H9 (cell line): ENCODE results near the gene CBFA2T2. TPM values are rescaled to one million over a fixed set of nuclear protein-coding genes. Genes with fewer than 3 reads are reported as not detected.

Source experiments
- DNase-seq: peaks from one replicate; pipeline ENCODE4 v3.0.0-alpha.2; 2017
- H2AFZ ChIP-seq: one replicate; pipeline ENCODE4 v1.6.1; 2013; ENCODE audit warnings: mild to moderate bottlenecking, low read length, control low read depth, moderate library complexity
- H2AK5ac ChIP-seq: 2 replicates; pipeline ENCODE4 v1.6.1; 2013; ENCODE audit warnings: low read length, control low read depth, mixed read lengths; ENCODE audit not compliant: insufficient read length
- H2BK120ac ChIP-seq: one replicate; pipeline ENCODE4 v1.6.1; 2013; ENCODE audit warnings: low read depth, mild to moderate bottlenecking, low read length, control low read depth, inconsistent platforms; ENCODE audit not compliant: poor library complexity, severe bottlenecking
- H2BK12ac ChIP-seq: 2 replicates; pipeline ENCODE4 v1.6.1; 2013; ENCODE audit warnings: low read length, control low read depth, mixed read lengths, low read depth; ENCODE audit not compliant: insufficient read length
- H2BK15ac ChIP-seq: 2 replicates; pipeline ENCODE4 v1.6.1; 2013; ENCODE audit warnings: low read depth, low read length, control low read depth
- H2BK20ac ChIP-seq: one replicate; pipeline ENCODE4 v1.6.1; 2013; ENCODE audit warnings: low read depth, mild to moderate bottlenecking, low read length, control low read depth, inconsistent platforms; ENCODE audit not compliant: poor library complexity, severe bottlenecking
- H2BK5ac ChIP-seq: 2 replicates; pipeline ENCODE4 v1.6.1; 2013; ENCODE audit warnings: low read length, control low read depth, mixed read lengths; ENCODE audit not compliant: insufficient read length
- H3K14ac ChIP-seq: 2 replicates; pipeline ENCODE4 v1.6.1; 2013; ENCODE audit warnings: low read length, control low read depth; ENCODE audit not compliant: insufficient read depth
- H3K18ac ChIP-seq: 2 replicates; pipeline ENCODE4 v1.6.1; 2013; ENCODE audit warnings: low read depth, mild to moderate bottlenecking, mixed read lengths, low read length, control low read depth; ENCODE audit not compliant: insufficient read length
- H3K23ac ChIP-seq: 2 replicates; pipeline ENCODE4 v1.6.1; 2013; ENCODE audit warnings: low read length, control low read depth, mixed read lengths, low read depth; ENCODE audit not compliant: insufficient read length
- H3K23me2 ChIP-seq: 2 replicates; pipeline ENCODE4 v1.6.1; 2013; ENCODE audit warnings: low read depth, mild to moderate bottlenecking, mixed read lengths, low read length, control low read depth; ENCODE audit not compliant: insufficient read length, poor library complexity, severe bottlenecking
- H3K27ac ChIP-seq: 2 replicates; pipeline ENCODE4 v1.5.1; 2013; ENCODE audit warnings: low read length, control low read depth, mixed read lengths, low read depth; ENCODE audit not compliant: insufficient read length
- H3K27me3 ChIP-seq: 2 replicates; pipeline ENCODE4 v1.6.1; 2013; ENCODE audit warnings: low read length, control low read depth, inconsistent platforms; ENCODE audit not compliant: insufficient read depth
- H3K4ac ChIP-seq: 2 replicates; pipeline ENCODE4 v1.6.1; 2013; ENCODE audit warnings: low read depth, mild to moderate bottlenecking, control low read depth, inconsistent platforms, low read length, moderate library complexity
- H3K4me1 ChIP-seq: 2 replicates; pipeline ENCODE4 v1.6.1; 2013; ENCODE audit warnings: low read length, control low read depth, inconsistent platforms; ENCODE audit not compliant: insufficient read depth
- H3K4me2 ChIP-seq: 2 replicates; pipeline ENCODE4 v1.6.1; 2013; ENCODE audit warnings: low read length, control low read depth, mixed read lengths; ENCODE audit not compliant: insufficient read length, insufficient read depth
- H3K56ac ChIP-seq: 2 replicates; pipeline ENCODE4 v1.6.1; 2013; ENCODE audit warnings: low read depth, mild to moderate bottlenecking, mixed read lengths, low read length, control low read depth; ENCODE audit not compliant: insufficient read length
- H3K79me1 ChIP-seq: 2 replicates; pipeline ENCODE4 v1.6.1; 2013; ENCODE audit warnings: low read depth, mild to moderate bottlenecking, moderate library complexity, low read length, control low read depth, inconsistent platforms; ENCODE audit not compliant: insufficient read depth, poor library complexity, severe bottlenecking
- H3K79me2 ChIP-seq: 2 replicates; pipeline ENCODE4 v1.6.1; 2013; ENCODE audit warnings: low read length, control low read depth, inconsistent platforms; ENCODE audit not compliant: insufficient read depth
- H3K9ac ChIP-seq: 2 replicates; pipeline ENCODE4 v1.6.1; 2013; ENCODE audit warnings: low read length, control low read depth, mixed read lengths; ENCODE audit not compliant: insufficient read length; ENCODE audit errors: extremely low read depth
- H3K9me3 ChIP-seq: one replicate; pipeline ENCODE4 v1.6.1; 2013; ENCODE audit warnings: low read depth, low read length, inconsistent platforms; ENCODE audit not compliant: control insufficient read depth
- H3T11ph ChIP-seq: one replicate; pipeline ENCODE4 v1.6.1; 2013; ENCODE audit warnings: mild to moderate bottlenecking, low read length, control low read depth, inconsistent platforms
- H4K20me1 ChIP-seq: one replicate; pipeline ENCODE4 v1.6.1; 2013; ENCODE audit not compliant: control insufficient read depth, insufficient read length, insufficient read depth
- H4K5ac ChIP-seq: 2 replicates; pipeline ENCODE4 v1.6.1; 2013; ENCODE audit warnings: low read depth, mild to moderate bottlenecking, mixed read lengths, low read length, control low read depth; ENCODE audit not compliant: insufficient read length
- H4K8ac ChIP-seq: replicated peaks from 2 replicates; pipeline ENCODE4 v1.6.1; 2013; ENCODE audit warnings: low read length, control low read depth, mixed read lengths, low read depth; ENCODE audit not compliant: insufficient read length
- H4K91ac ChIP-seq: 2 replicates; pipeline ENCODE4 v1.6.1; 2013; ENCODE audit warnings: low read depth, mild to moderate bottlenecking, moderate library complexity, mixed read lengths, low read length, control low read depth; ENCODE audit not compliant: insufficient read length
- H3K27ac Mint-ChIP-seq, 3 experiments: 2 replicates in 2 of 3; 3 replicates in 1 of 3; pipeline ENCODE4 v1.8.0; 2020 to 2021; ENCODE audit warnings: mixed read lengths in 3 of 3, mild to moderate bottlenecking in 1 of 3, moderate library complexity in 1 of 3
- H3K27me3 Mint-ChIP-seq: 2 replicates; pipeline ENCODE4 v1.8.0; 2021; ENCODE audit warnings: low read depth, mild to moderate bottlenecking, moderate library complexity, mixed read lengths
- H3K36me3 Mint-ChIP-seq, 3 experiments: 2 replicates in 2 of 3; 3 replicates in 1 of 3; pipeline ENCODE4 v1.8.0; 2020 to 2021; ENCODE audit warnings: low read depth in 3 of 3, mixed read lengths in 3 of 3; ENCODE audit not compliant: insufficient read depth in 1 of 3
- H3K4me1 Mint-ChIP-seq, 2 experiments: 2 replicates each; pipeline ENCODE4 v1.8.0; 2020; ENCODE audit warnings: mixed read lengths in 2 of 2
- H3K4me3 Mint-ChIP-seq, 2 experiments: 2 replicates in 1 of 2; 3 replicates in 1 of 2; pipeline ENCODE4 v1.8.0; 2020 to 2021; ENCODE audit warnings: mild to moderate bottlenecking in 2 of 2, mixed read lengths in 2 of 2, moderate library complexity in 1 of 2
- H3K9me3 Mint-ChIP-seq, 2 experiments: 2 replicates in 1 of 2; 3 replicates in 1 of 2; pipeline ENCODE4 v1.8.0; 2020; ENCODE audit warnings: mild to moderate bottlenecking in 2 of 2, mixed read lengths in 2 of 2, moderate library complexity in 1 of 2
- CTCF ChIP-seq: fragments of 200-600 bp; sonication (generic); conservative IDR thresholded peaks from 3 replicates; pipeline ENCODE4 v1.8.0; 2021; ENCODE audit warnings: antibody characterized with exemption, mild to moderate bottlenecking
- WGBS: extraction: QIAGEN DNeasy Blood & Tissue Kit; methylation state at CpG from one replicate; pipeline ENCODE4 v1.1.7; 2013; ENCODE audit warnings: missing lambda C conversion rate, low lambda C conversion rate, mixed read lengths; ENCODE audit not compliant: insufficient read length; ENCODE audit errors: extremely low coverage; 5-methylcytosine and 5-hydroxymethylcytosine counted together
- total RNA-seq: library from RNA; stranded (reverse); gene quantifications from 2 replicates; pipeline ENCODE4 v1.2.1, GENCODE V29; 2021

Gene CBFA2T2
- total RNA-seq, 1 experiment from 2014 or later: 11.2 TPM

DNA sequence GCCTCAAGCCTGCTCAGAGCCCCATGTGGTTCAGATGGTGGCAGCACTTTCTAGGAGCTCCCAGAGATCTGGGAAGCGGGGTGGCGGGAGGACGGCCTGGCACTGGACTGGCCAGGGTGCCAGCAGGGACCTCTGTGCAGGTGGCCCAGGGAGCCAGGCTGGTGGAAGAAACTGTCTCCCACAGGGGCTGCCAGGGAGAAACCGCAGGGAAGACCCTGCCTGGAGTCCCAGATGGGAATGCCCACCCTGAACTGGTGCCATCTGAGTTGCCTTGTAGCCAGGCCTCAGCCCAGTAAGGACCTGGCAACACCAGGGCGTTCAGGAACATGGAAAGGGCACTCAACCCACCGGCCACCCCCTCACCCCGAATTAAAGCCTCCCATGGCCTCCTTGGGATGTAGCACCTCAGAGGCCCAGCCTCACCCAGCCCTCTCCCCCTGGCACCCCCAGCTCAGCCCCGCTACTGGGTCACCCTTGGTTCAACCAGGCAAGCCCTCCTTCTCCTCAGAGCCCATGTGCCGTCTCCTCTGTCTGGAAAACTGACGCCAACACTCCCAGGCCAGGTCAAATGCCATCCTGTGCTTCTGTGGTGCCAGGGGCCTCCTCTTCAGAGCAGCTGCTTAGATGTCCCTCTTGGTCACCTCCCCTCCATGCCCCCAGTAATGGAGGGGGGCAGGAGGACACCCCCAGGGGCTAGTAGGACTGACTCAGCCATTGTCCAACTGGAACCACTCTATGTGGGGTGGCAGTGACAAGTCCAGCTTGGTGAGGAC is 166.3 kb downstream of the CBFA2T2 start:
- WGBS: no CpG with 5 or more reads among the region's 10 CpGs
- no peak for TF ChIP-seq CTCF
- H4K20me1 ChIP-seq: no peaks in the 10 kb centered on the region
- no peak overlapping the region for H2BK120ac ChIP-seq
- H2AK5ac ChIP-seq: no peak overlapping the region
- no peak overlapping the region for H3K18ac ChIP-seq
- peak overlapping the region in 2 of 3 experiments; percentile 61 to 70; a peak in 2 of 7 replicates for H3K27ac Mint-ChIP-seq
- H3K4me1 ChIP-seq: no peaks in the 10 kb centered on the region
- H2BK20ac ChIP-seq: no peak overlapping the region
- no peak overlapping the region for H3K4ac ChIP-seq
- H3K27me3 Mint-ChIP-seq: no peaks in the 10 kb centered on the region
- no peak overlapping the region for H2BK15ac ChIP-seq
- no peak overlapping the region for H3K23ac ChIP-seq
- H3K4me1 Mint-ChIP-seq: peaks cover 23% of the 10 kb centered on the region in 2 experiments
- no peak overlapping the region for H2BK12ac ChIP-seq
- no peak overlapping the region for H3K4me3 Mint-ChIP-seq
- no peak overlapping the region for H4K8ac ChIP-seq
- no peak overlapping the region for H2AFZ ChIP-seq
- no peaks in the 10 kb centered on the region for H3K9me3 ChIP-seq
- H3K9me3 Mint-ChIP-seq: no peaks in the 10 kb centered on the region; a peak in 1 of 5 replicates
- no peak overlapping the region for H3K14ac ChIP-seq
- H2BK5ac ChIP-seq: no peak overlapping the region
- no peak overlapping the region for H3K4me2 ChIP-seq
- H3K56ac ChIP-seq: no peak overlapping the region
- H3K27me3 ChIP-seq: no peaks in the 10 kb centered on the region
- no peak overlapping the region for H3K9ac ChIP-seq
- no peaks in the 10 kb centered on the region for H3K79me1 ChIP-seq
- no peaks in the 10 kb centered on the region for H3K79me2 ChIP-seq
- DNase-seq: no peak
- H4K91ac ChIP-seq: no peak overlapping the region
- H3T11ph ChIP-seq: no peak overlapping the region
- H3K36me3 Mint-ChIP-seq: peaks cover 0 to 43% (median 4%) of the 10 kb centered on the region in 3 experiments; a peak in 5 of 7 replicates
- no peak overlapping the region for H4K5ac ChIP-seq
- H3K27ac ChIP-seq: no peak overlapping the region
- no peaks in the 10 kb centered on the region for H3K23me2 ChIP-seq
